ENCODE measurements around the gene PDE4D. TPM values are rescaled to one million over a fixed set of nuclear protein-coding genes. Genes with fewer than 3 reads are reported as not detected.

Gene PDE4D
- total RNA-seq, 1 donor from 2014 or later, result 44.8 TPM

- H3K4me1 ChIP-seq, result no peaks in the 10 kb centered on the region
- no peaks in the 10 kb centered on the region for H3K36me3 ChIP-seq
- no peaks in the 10 kb centered on the region for H3K27me3 ChIP-seq
- no peak for TF ChIP-seq CTCF (IDR thresholded peaks at IDR 0.05)
- DNase-seq (ENCODE audit: low spot score in 2 of 2), result no peak
- H3K4me3 ChIP-seq, result no peak overlapping the region
- intact Hi-C loops (cut with DNase I), result no loop called here
- no peaks in the 10 kb centered on the region for H3K9me3 ChIP-seq
- no peak overlapping the region for H3K27ac ChIP-seq
These were observed 807.5 kb downstream of the PDE4D start for GRCh38 chr5:59086024-59086423.

GRCh38 chr5:59081693-59082092, 811.8 kb downstream of the PDE4D start:
- Histone ChIP-seq H3K27ac (no peak overlapping the region), H3K27me3 (no peaks in the 10 kb centered on the region), H3K4me1 (no peaks in the 10 kb centered on the region), H3K36me3 (no peaks in the 10 kb centered on the region), H3K9me3 (no peaks in the 10 kb centered on the region), H3K4me3 (no peak overlapping the region)
- DNase-seq (ENCODE audit: low spot score in 2 of 2), result no peak
- intact Hi-C loops (cut with DNase I), result no loop called here
- TF ChIP-seq CTCF (IDR thresholded peaks at IDR 0.05), result no peak

GRCh38 chr5:59079622-59080620, 813.6 kb downstream of the PDE4D start:
- intact Hi-C loops (cut with DNase I), result no loop called here
- DNase-seq (ENCODE audit: low spot score in 2 of 2), result no peak
- Histone ChIP-seq H3K9me3 (no peaks in the 10 kb centered on the region), H3K27ac (no peak overlapping the region), H3K4me1 (no peaks in the 10 kb centered on the region), H3K4me3 (no peak overlapping the region), H3K36me3 (no peaks in the 10 kb centered on the region), H3K27me3 (no peaks in the 10 kb centered on the region)
- no peak for TF ChIP-seq CTCF (IDR thresholded peaks at IDR 0.05)

GRCh38 chr5:59071755-59072549, 821.6 kb downstream of the PDE4D start:
- intact Hi-C loops (cut with DNase I), result no loop called here
- no peaks in the 10 kb centered on the region for H3K27me3 ChIP-seq
- TF ChIP-seq CTCF (IDR thresholded peaks at IDR 0.05), result no peak

GRCh38 chr5:59069438-59070079, 824.0 kb downstream of the PDE4D start:
- Histone ChIP-seq H3K27me3 (no peaks in the 10 kb centered on the region), H3K27ac (no peak overlapping the region), H3K4me3 (no peak overlapping the region), H3K36me3 (no peaks in the 10 kb centered on the region), H3K9me3 (no peaks in the 10 kb centered on the region), H3K4me1 (no peaks in the 10 kb centered on the region)
- intact Hi-C loops (cut with DNase I), result no loop called here
- DNase-seq (ENCODE audit: low spot score in 2 of 2), result no peak
- TF ChIP-seq CTCF (IDR thresholded peaks at IDR 0.05), result no peak

More at GRCh38 chr5:59071755-59072549, 821.6 kb downstream of the PDE4D start:
- no peak for DNase-seq (ENCODE audit: low spot score in 2 of 2)
- H3K27ac ChIP-seq, result no peak overlapping the region
- H3K4me1 ChIP-seq, result no peaks in the 10 kb centered on the region
- H3K4me3 ChIP-seq, result no peak overlapping the region
- no peaks in the 10 kb centered on the region for H3K9me3 ChIP-seq
- H3K36me3 ChIP-seq, result no peaks in the 10 kb centered on the region
